HG03175 (cell line): ENCODE measurements around the gene PDE8B.

Experiments
- ATAC-seq: cut with Tn5 transposase; IDR thresholded peaks from one replicate; pipeline ENCODE4 v1.9.1; 2021; ENCODE audit warnings: mild to moderate bottlenecking, moderate library complexity; ENCODE audit not compliant: unreplicated experiment

Gene PDE8B

DNA sequence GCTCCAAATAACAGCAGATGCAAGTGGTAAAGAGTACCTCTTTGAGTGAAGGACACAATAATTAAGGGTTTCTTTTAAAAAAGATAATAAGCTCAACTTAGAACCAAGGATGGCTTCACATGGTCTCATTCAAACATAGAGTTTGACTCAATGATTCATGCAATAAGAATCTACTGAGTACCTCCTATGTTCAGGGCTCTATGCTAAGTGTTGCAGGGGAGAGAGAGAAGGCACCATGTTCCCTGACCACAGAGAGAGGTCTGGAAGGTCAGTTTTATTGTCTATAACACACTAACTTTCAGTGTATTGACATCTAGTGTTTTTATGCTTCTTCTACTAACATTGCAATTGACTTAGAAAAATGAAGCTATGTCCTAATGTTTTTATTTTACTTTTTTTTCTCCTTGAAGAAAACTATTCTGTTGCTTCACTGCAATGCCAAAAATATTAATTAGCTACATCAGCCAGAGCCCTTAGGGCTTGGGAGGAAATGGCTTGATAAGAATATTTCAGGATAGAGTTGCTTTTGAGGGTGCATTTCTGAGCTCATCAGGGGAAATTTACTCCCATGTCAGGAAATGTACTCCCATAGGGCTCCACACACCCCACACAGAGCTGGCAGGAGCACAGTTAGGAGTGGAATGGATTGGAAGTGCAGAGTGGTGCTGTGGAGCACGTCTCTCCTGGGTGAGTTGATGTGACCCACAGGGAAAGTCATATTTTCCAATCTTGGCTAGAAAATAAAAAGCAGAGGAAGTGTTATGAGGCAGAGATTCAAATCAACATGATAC lies 106.6 kb downstream of the PDE8B start:
- ATAC-seq: no peak

GRCh38 chr5:77318060-77318459 lies 107.6 kb downstream of the PDE8B start:
- ATAC-seq: no peak

DNA sequence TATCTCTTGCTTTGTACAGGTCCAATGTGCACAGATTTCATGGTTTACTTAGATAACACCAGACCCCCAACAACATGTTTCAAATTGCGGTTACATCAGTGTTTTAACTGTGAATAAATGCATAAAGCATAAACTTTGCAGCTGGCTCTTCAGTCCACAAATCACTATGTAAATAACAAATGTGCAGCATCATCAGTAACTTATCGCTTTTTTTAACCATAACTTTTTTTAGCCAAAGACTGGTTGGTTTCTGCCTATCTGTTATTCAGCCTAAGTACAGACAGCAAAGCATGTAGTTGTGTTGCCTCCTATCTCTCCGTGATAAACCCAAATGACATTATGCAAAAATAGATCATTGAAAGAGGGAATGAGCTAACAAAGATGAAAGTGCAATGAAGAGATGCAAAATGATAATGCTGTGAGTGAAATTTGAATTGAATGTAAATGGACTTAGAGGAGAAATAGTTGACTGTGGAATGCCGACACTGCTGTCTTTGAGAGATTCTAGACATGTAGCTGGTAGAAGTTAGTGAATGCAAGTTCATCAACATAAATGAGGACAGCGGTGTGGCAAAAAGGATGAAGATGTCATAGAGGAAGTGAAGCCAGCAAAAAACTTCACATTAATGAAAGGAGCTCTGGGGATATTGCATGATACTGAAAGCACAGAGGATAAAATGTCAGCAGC lies 108.8 kb downstream of the PDE8B start:
- no peak for ATAC-seq

DNA sequence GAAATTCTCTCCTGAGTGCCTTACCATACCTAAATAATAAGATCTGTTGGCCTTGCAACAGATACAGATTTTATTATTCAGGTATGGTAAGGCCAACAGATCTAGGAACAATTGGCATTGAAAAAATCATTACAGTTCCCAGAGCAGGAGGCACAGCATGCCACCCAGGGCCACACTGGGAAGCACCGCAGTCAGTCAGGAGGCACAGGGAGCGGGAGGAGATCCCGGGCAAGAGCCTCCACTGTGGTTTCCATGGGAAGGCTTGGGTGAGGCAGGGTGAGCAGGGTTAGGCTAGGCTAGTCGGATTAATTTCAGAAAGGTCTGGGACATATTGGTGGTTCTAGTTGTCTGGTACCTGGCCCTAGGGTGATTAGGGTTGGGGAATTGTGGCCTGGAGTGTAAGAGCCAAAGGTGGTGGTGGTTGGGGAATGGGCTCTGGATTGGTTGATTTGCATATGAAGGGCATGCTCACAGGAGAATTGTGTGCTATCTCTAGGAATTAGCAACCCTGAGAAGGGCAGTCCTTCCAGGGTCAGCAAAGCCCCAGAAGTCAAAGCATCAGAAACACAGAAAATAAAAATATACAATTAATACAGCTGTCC lies 111.4 kb downstream of the PDE8B start:
- ATAC-seq: no peak

GRCh38 chr5:77322406-77322805 lies 111.9 kb downstream of the PDE8B start:
- ATAC-seq: no peak

GRCh38 chr5:77325921-77326541 lies 115.6 kb downstream of the PDE8B start:
- no peak for ATAC-seq

- no peak for ATAC-seq
Measured at GRCh38 chr5:77326986-77327734, 116.7 kb downstream of the PDE8B start.

GRCh38 chr5:77328930-77329647 lies 118.6 kb downstream of the PDE8B start:
- no peak for ATAC-seq

GRCh38 chr5:77329664-77330430 lies 119.4 kb downstream of the PDE8B start:
- no peak for ATAC-seq

DNA sequence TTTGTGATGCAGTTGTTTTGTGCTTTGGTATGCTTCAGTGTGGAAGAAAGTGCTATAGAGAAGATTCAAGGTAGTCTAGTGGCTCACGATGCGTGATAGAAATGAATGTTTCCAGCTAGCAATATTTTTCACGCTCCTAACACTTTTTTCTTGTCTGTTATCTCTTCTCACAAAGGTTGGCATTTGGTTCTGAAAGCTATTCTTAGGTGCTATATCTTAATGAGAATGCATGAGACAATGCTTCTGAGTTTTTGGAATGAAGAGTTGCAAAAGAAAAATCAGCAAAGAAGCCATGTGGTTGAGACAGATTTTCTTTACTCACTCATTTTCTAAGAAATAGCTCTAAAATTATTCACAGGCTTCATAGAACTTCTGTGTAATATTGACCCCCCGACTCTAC lies 122.6 kb downstream of the PDE8B start:
- no peak for ATAC-seq

DNA sequence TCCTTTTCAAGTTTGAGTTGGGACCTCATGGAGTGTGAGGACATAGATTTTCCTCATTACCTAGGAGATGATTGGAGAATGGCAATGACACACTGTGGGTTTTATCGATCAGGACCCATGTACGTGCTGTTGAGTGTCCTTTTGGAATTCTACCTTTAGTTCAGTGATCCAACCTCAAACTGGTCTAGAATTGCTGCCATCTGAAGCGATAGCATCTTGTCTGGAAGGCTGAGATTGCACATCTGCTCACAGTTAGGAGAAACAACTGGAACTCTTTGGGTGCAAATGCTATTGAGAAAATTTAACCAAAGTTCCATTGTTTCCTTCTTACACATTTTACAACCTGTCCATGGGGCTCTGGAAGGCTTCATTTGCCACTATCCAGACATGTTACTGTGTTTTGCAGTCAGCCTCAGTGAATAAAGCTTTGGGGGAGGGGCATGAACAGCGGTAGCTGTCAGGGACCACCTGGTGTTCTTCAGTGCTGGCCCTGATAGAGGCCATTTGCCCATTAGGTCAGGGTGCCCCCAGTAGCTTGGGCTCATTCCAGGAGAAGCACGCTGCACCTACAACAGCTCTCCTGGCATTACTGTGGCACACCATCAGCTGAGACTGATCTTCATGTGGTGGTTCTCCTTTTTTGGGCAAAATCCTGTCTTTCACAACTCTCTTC lies 123.1 kb downstream of the PDE8B start:
- no peak for ATAC-seq

- ATAC-seq: no peak
Measured at GRCh38 chr5:77337246-77337645, 126.8 kb downstream of the PDE8B start.

DNA sequence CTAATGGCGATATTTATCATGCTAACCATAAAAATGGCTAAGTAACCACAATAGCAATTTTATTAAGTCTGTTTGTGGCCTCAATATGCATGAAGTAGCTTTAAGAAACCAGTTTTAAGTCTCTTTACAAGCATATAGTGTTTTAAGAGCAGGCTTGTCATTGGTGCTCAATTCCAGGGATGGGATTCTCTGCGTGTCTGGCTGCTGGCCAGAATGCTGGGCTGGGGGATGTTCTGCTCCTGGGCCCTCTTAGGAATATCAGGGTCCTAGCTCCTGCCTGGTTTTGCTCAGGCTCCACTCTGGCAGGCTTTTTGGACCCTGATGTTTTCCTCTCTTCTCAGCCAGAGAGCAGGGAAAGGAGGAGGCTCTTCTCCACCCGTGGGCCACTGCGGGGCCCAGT lies 127.2 kb downstream of the PDE8B start:
- ATAC-seq: no peak

DNA sequence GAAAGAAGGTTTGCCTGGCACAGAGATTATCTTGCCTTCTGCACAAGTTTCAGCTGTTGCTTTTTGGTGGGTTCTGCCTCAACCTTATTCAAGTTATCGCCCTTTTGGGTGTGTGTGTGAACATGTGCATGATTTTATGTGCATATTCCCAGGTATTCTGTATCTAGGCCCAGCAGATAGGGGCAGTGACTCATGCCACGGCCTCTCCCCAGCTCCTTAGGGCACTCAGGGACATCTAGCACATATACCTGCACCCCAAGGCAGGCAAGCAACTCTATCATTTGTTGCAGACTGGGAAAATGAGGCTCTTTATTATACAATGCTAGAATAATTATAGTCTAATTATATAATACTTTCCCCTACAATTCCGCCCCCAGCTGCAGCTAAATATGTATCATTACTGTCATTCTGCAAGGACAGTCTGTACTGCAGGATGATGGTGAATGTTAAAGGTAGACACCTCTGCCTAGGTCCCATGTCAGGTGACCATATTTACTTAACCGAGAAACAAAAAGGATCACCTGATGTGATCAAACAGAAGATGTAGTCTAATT lies 128.9 kb downstream of the PDE8B start:
- ATAC-seq: no peak

DNA sequence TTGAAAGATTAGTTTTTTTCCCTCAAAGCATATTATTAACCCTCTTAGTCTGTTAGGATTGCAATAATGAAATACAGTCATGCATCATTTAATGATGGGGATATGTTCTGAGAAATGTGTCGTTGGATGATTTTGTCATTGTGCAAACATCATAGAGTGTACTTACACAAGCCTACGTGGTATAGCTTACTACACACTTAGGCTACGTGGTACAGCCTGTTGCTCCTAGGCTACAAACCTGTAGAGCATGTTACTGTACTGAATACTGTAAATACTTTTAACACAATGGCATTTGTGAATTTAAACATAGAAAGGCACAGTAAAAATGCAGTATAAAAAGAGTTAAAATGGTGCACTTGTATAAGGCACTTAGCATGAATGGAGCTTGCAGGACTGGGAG lies 132.7 kb downstream of the PDE8B start:
- no peak for ATAC-seq

DNA sequence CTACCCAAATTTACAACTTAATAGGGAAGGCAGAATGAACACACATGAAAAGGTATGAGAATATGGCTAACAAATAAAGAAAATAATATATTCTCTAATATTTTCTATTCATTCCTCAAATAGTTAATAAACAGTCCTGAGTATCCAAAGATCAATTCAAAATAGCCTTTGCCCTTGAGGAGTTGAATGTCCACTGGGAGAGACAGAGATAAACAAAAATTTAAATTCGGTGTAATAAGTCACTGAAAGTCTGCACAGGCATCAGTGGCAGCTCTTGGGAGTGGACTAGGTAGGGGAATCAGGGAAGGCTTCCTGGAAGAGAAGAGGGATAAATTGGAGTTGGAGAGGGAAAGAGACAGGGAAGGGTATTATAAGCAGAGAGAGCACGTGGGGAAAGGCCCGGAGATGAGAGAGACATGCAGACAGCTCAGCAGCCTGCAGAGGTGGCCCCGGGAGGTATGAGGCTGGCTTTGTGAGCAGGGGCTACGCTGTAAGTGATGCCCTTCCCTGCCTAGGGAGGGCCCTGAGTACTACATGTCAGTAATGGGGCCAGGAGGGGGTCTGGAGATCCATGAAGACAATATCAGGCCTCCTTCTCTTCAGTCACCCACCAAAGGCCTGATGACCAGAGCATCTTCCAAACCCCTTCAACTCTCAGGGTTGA lies 137.1 kb downstream of the PDE8B start:
- ATAC-seq: no peak

DNA sequence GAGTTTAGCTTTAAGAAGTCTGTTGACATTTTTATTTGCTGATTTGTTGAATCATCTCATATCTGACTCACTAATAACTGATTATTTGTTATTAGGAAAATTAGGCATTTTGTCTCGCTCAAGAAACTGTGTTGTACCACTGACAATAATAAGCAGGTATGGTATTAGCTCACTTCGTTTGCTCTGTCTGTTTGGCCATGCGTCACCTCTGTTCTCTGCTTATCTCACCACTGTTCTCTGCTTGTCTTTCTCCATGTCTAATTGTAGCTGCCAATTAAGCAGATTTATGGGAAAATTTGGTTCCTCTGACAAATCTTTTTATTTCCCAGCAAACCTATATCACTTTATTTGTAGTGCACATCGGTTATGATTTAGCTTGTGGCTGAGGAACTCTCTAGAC lies 142.8 kb downstream of the PDE8B start:
- no peak for ATAC-seq

GRCh38 chr5:77354454-77354853 lies 144.0 kb downstream of the PDE8B start:
- no peak for ATAC-seq
